Measurements from ENCODE around the gene ZNF492. TPM values are rescaled to one million over a fixed set of nuclear protein-coding genes. Genes with fewer than 3 reads are reported as not detected.
A peak's percentile ranks its signal among the peaks of the same experiment; 100 is the strongest.
"Not testable (repeated sequence)": the region's sequence is repeated elsewhere in the genome, so short reads cannot be mapped to it uniquely, and the experiment has no call there.

Gene ZNF492
- polyA plus RNA-seq (2012; rRNA removed), result 0.26 and 0.28 TPM in 2 replicates
- 0.30 and 0.34 TPM in 2 replicates for polyA plus RNA-seq (2012; cell fraction: cytosol; rRNA removed)
- 0.28 and 0.31 TPM in 2 replicates for polyA plus RNA-seq (2012; cell fraction: nucleus; rRNA removed)

- H4K20me1 ChIP-seq (ENCODE audit: insufficient read depth); H3K4me1 ChIP-seq (ENCODE audit: control insufficient read depth in 1 of 2, insufficient read depth in 2 of 2, low read depth in 1 of 2, low read length in 1 of 2); H3F3A ChIP-seq (replicated peaks; ENCODE audit: insufficient read depth); H3K27ac ChIP-seq (ENCODE audit: low read depth in 2 of 2, low read length in 1 of 2); H3K27me3 ChIP-seq (ENCODE audit: insufficient read depth); H3K9me3 ChIP-seq; H3K9me2 ChIP-seq; H3K36me3 ChIP-seq (replicated peaks in 1 of 2; ENCODE audit: control insufficient read depth in 1 of 2, insufficient read depth in 2 of 2, low read length in 1 of 2); POLR2A ChIA-PET: not testable (repeated sequence)
- peaks cover 42% of the 10 kb centered on the region for H3K79me2 ChIP-seq (ENCODE audit: insufficient read depth)
- WGBS (ENCODE audit: low lambda C conversion rate), result 20% methylated on average over 32 of the region's 36 CpGs
- CTCF ChIA-PET, result interaction anchor here (1.3 kb wide), 1 partner anchor 10 kb away, joined by 3 read pairs; no protein-coding TSS in a partner anchor
- DNase-seq, result peak; percentile 92
- peak within 1 kb of the TSS; percentile 58 to 82 for H3K4me3 ChIP-seq (ENCODE audit: low read depth in 2 of 2, low read length in 1 of 2)
- TF ChIP-seq YY1 (IDR thresholded peaks at IDR 0.05; ENCODE audit: low read depth), result 0 out of 2 replicates have a peak, but pooled peaks have one; percentile 30
- peak; percentile 98 for TF ChIP-seq PBX3 (IDR thresholded peaks at IDR 0.05)
- TF ChIP-seq POLR2AphosphoS5 (IDR thresholded peaks at IDR 0.05; ENCODE audit: low read depth, low read length), result peak; percentile 56
- TF ChIP-seq GABPA (IDR thresholded peaks at IDR 0.05; ENCODE audit: low read depth), result peak; percentile 83
- peak; percentile 55; the same call in 1 of the 2 replicates for TF ChIP-seq MXI1 (IDR thresholded peaks at IDR 0.05; ENCODE audit: low read depth, low read length)
- H2AFZ ChIP-seq (ENCODE audit: low read depth), result peak within 1 kb of the TSS; percentile 98
- H3K9ac ChIP-seq, result peak within 1 kb of the TSS; percentile 71
- peak within 1 kb of the TSS; percentile 86 for H3K4me2 ChIP-seq
Measured at GRCh38 chr19:22633706-22634449, at the start of gene ZNF492. Gene ZNF492 (plus strand): TSS chr19:22634324. CDS start chr19:22653400, 19,076 bp downstream.

GRCh38 chr19:22595422-22595821, 38.7 kb upstream of the ZNF492 start:
- H3K36me3 ChIP-seq (replicated peaks in 1 of 2; ENCODE audit: control insufficient read depth in 1 of 2, insufficient read depth in 2 of 2, low read length in 1 of 2), result no peaks in the 10 kb centered on the region
- no peaks in the 10 kb centered on the region for H3K9me2 ChIP-seq
- no peaks in the 10 kb centered on the region for H3F3A ChIP-seq (replicated peaks; ENCODE audit: insufficient read depth)
- H3K27me3 ChIP-seq (ENCODE audit: insufficient read depth), result no peaks in the 10 kb centered on the region
- no peak overlapping the region for H3K4me2 ChIP-seq
- H3K4me1 ChIP-seq (ENCODE audit: control insufficient read depth in 1 of 2, insufficient read depth in 2 of 2, low read depth in 1 of 2, low read length in 1 of 2), result no peaks in the 10 kb centered on the region
- DNase-seq, result no peak
- no peak overlapping the region for H3K27ac ChIP-seq (ENCODE audit: low read depth in 2 of 2, low read length in 1 of 2)
- ChIA-PET POLR2A (no interaction called here), CTCF (interaction anchor here (0.6 kb wide), 1 partner anchor 969 kb away, joined by 3 read pairs; no protein-coding TSS in a partner anchor)
- no peaks in the 10 kb centered on the region for H4K20me1 ChIP-seq (ENCODE audit: insufficient read depth)
- 24% methylated on average over 9 of the region's 11 CpGs for WGBS (ENCODE audit: low lambda C conversion rate)
- no peaks in the 10 kb centered on the region for H3K9me3 ChIP-seq
- no peak overlapping the region for H3K4me3 ChIP-seq (ENCODE audit: low read depth in 2 of 2, low read length in 1 of 2)
- H3K79me2 ChIP-seq (ENCODE audit: insufficient read depth), result no peaks in the 10 kb centered on the region
- H3K9ac ChIP-seq, result no peak overlapping the region
- H2AFZ ChIP-seq (ENCODE audit: low read depth), result no peak overlapping the region
- no peak for TF ChIP-seq IRF3 (IDR thresholded peaks at IDR 0.05; ENCODE audit: low read depth, low read length)
- no peak for TF ChIP-seq MXI1 (IDR thresholded peaks at IDR 0.05; ENCODE audit: low read depth, low read length)
- TF ChIP-seq REST (IDR thresholded peaks at IDR 0.05; ENCODE audit: low read depth, low read length), result no peak
- TF ChIP-seq GATA2 (CRISPR knock-in tag; IDR thresholded peaks at IDR 0.05), result no peak
- TF ChIP-seq ELF1 (IDR thresholded peaks at IDR 0.05), result no peak
- no peak for TF ChIP-seq MEF2A (IDR thresholded peaks at IDR 0.05; ENCODE audit: borderline replicate concordance, low read depth)
- TF ChIP-seq JUND (IDR thresholded peaks at IDR 0.05), result no peak
- TF ChIP-seq TEAD4 (IDR thresholded peaks at IDR 0.05; ENCODE audit: borderline replicate concordance, insufficient read depth), result no peak
- TF ChIP-seq GABPA (IDR thresholded peaks at IDR 0.05; ENCODE audit: low read depth), result no peak
- TF ChIP-seq MAX (IDR thresholded peaks at IDR 0.05; ENCODE audit: low read depth), result no peak
- TF ChIP-seq USF2 (IDR thresholded peaks at IDR 0.05; ENCODE audit: borderline replicate concordance, low read depth, low read length), result no peak
- TF ChIP-seq TCF12 (IDR thresholded peaks at IDR 0.05), result no peak
- no peak for TF ChIP-seq EZH2phosphoT487 (IDR thresholded peaks at IDR 0.05; ENCODE audit: borderline replicate concordance, low read depth)
- no peak for TF ChIP-seq RFX5 (IDR thresholded peaks at IDR 0.05; ENCODE audit: low read length)
- no peak for TF ChIP-seq RAD21 (IDR thresholded peaks at IDR 0.05; ENCODE audit: low read length)
- no peak for TF ChIP-seq NFIC (IDR thresholded peaks at IDR 0.05; ENCODE audit: borderline replicate concordance)
- TF ChIP-seq FOSL2 (IDR thresholded peaks at IDR 0.05; ENCODE audit: borderline replicate concordance, low read depth), result no peak
- TF ChIP-seq NRF1 (IDR thresholded peaks at IDR 0.05; ENCODE audit: low read depth, low read length), result no peak
